GM12864 (cell line): ENCODE measurements around the gene F7.

Experiments used
- DNase-seq: peaks from one replicate; pipeline ENCODE4 v3.0.0-alpha.2; 2011; ENCODE audit warnings: low read depth
- H3K4me3 ChIP-seq: 2 replicates; pipeline ENCODE4 v1.5.1; 2011; ENCODE audit warnings: mild to moderate bottlenecking, low read depth, low read length, control low read depth
- TF ChIP-seq, protein P1 (sequence below): IDR thresholded peaks from 2 replicates; pipeline ENCODE4 v1.5.1; 2011; ENCODE audit warnings: low read depth, mild to moderate bottlenecking, moderate library complexity, low read length, control low read depth, inconsistent platforms; ENCODE audit errors: missing control alignments

The F7 gene

DNA sequence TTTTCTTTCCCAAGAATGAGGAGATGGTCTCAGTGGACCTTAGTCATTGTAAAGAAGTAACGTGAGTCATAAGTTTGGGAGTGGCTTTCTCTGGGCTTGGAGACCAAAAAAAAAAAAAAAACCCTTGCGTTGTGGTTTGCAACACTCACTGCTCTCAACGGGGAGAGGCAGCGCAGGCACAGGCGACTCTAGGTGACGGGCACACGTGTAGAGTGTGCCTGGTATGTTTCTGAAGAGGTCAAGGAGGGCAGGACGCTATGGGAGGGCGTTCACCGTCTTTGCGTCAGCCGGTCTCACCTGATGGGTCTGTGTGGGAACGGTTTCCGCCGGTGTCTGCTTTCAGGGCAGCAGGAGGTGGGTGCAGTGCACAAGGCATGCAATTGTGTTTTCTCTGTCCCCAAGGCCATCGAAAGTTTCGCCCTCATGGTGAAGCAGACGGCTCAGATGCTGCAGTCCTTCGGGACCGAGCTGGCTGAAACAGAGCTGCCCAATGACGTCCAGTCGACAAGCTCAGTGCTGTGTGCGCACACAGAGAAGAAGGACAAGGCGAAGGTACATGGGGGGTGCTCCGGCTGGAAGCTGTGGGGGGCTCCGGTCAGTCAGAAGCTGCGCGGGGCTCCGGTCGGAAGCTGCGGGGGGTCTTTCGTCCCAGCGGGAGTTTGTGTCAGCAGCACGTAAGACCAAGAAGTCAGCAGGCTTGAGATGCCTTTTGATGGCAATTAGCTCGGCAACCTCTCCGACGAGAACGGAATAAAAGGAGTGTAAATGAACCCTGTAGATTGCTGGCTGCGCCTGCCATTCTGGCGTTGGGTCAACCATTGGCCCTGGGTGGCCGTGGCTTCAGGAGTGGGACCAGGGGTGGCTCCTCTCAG is 40.8 kb upstream of the F7 start:
- DNase-seq = no peak
- TF ChIP-seq, protein P1, sequence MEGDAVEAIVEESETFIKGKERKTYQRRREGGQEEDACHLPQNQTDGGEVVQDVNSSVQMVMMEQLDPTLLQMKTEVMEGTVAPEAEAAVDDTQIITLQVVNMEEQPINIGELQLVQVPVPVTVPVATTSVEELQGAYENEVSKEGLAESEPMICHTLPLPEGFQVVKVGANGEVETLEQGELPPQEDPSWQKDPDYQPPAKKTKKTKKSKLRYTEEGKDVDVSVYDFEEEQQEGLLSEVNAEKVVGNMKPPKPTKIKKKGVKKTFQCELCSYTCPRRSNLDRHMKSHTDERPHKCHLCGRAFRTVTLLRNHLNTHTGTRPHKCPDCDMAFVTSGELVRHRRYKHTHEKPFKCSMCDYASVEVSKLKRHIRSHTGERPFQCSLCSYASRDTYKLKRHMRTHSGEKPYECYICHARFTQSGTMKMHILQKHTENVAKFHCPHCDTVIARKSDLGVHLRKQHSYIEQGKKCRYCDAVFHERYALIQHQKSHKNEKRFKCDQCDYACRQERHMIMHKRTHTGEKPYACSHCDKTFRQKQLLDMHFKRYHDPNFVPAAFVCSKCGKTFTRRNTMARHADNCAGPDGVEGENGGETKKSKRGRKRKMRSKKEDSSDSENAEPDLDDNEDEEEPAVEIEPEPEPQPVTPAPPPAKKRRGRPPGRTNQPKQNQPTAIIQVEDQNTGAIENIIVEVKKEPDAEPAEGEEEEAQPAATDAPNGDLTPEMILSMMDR = no peak
- H3K4me3 ChIP-seq = no peak overlapping the region

DNA sequence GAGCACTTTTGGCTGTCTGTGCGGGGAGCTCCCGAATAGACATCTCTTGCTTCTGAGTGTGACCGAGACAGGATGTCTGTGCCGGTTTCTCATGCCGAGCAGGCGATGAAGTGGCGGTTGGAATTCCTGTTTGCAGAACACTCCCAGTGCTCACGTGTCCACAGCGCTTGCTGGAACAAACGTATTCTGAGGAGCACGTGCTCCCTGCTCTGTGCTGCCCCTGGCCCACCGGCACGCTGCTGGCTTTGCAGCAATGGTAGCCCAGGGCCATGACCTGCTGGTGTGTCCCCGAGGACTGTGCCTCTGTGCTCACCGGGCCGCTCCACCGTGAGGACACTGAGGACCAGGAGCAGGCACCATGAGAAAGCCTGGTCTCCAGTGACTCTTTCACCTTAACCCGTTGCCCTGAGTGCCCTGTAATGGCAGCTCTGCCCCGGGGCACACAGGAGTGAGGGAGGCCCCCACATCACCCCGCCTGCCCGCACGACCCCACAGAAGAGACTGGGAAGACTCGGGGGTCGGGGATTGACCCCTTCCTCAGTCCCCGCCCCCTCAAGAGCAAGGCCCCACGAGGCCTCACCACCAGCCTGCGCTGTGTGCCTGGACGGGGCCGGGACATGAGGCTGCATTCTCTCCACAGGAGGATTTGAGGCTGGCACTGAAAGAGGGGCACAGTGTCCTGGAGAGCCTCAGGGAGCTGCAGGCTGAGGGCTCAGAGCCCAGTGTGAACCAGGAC is 40.0 kb upstream of the F7 start:
- no peak for DNase-seq
- TF ChIP-seq, protein P1 = no peak
- H3K4me3 ChIP-seq = no peak overlapping the region

DNA sequence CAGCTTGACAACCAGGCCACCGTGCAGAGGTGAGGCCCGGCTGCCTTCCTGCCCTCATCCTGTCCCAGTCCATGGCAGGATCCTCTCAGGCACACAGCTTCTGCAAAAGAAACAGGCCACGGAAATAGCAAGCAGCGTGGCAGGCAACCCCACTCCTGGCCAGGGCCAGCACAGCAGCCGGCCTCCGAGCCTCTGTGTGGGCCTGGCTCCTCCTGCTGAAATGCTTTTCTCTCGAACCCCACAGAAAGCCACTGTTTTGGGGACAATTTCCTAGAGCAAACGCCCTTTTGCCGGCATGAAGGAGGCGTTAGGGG is 39.5 kb upstream of the F7 start:
- TF ChIP-seq, protein P1 = no peak
- no peak overlapping the region for H3K4me3 ChIP-seq
- no peak for DNase-seq

DNA sequence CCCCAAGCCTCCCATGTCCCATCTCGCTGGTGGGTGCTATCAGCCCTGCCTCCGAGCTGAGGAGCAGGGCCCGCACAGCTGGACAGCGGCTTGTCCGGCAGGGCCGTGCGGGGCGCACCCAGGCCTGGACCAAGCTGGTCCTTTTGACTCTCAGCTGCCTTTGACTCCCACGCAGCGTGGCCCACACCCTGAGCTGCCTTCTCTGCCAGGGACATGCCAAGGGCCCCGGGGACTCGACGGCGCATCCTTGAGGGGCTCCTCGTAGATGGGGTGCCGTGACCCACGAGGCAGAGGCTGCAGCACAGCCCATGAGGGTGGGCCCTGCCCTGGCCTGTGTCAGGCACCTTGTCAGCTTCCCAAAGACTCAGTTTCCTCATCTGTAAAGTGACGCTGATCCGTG is 38.8 kb upstream of the F7 start:
- TF ChIP-seq, protein P1 = no peak
- H3K4me3 ChIP-seq = no peak overlapping the region
- no peak for DNase-seq

DNA sequence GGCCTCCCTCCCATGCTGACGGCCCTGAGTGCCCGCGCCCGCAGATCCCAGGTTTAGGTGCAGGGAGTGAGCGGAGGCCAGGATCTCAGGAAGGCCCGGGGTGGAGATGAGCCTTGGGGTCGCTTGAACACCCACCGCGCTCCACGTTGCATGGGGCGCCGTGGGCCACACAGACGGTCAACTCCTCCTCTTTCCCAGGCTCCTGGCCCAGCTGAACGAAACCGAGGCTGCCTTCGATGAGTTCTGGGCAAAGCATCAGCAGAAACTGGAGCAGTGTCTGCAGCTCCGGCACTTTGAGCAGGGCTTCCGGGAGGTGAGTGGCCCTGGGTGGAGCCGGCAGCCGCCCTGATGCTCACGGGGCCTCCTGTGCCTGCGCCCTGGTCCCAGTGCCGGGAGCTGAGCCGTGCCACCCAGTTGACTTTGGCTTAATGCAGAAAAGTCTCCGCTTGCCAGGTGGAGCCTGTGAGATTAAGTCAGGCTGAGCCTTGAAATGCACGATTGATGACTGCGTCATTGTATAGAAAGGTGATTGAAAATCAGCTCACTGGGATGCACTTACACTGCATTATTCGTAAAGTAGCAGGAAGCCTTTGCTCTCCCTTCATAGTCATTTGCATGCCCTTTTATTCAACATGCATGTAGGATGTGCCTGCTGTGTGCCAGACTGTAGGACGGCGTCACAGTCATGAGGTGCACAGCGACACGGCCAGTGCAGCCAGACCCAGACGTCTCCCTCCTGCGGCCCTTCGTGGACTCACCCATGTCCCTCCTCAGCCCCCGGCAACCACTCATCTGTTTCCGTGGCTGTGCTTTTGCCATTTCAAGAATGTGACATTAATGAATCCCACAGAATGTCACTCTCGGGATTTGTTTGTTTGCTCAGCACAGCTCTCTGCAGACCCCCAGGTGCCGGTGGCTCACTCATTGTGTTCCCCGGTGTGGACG is 35.5 kb upstream of the F7 start:
- no peak for DNase-seq
- TF ChIP-seq, protein P1 = no peak
- H3K4me3 ChIP-seq = no peak overlapping the region

DNA sequence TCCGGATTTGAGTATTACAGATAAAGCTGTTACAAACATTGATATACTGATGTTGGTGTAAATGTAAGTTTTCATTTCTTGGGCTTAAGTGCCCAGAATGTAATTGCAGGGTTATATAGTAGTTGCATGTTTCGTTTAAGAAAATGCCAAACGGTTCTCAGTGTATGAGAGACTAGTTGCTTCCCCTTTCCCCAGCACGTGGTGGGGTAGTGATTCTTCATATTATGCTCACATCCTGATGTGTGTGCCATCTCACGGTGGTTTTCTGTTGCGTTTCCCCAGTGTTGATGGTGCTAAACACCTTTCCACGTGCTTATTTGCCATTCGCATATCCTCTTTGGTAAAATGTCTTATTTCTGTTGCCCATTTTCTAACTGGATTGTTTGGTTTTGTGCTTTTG is 34.7 kb upstream of the F7 start:
- H3K4me3 ChIP-seq = no peak overlapping the region
- TF ChIP-seq, protein P1 = no peak
- DNase-seq = no peak
